Endothelial cell of umbilical vein (primary cell): ENCODE data around the gene ABCA1. TPM values are rescaled to one million over a fixed set of nuclear protein-coding genes. Genes with fewer than 3 reads are reported as not detected.

Experiments used
- BruUV-seq: library from RNA; stranded (reverse); fragments of 400-500 nt; replicated peaks from 2 replicates; lab custom pipeline; 2021; lab: Mats Ljungman, UMichigan
- CTCF ChIA-PET: fragments of 300-600, 350-600 bp; sonication (Branson Sonifier 250); formaldehyde crosslinking; loops from one replicate; lab custom pipeline; 2021; ENCODE audit warnings: antibody characterized with exemption, inconsistent platforms; lab: Charles Lee
- POLR2A ChIA-PET: fragments of 300-600, 350-600 bp; sonication (Branson Sonifier 250); formaldehyde crosslinking; loops from one replicate; lab custom pipeline; 2021; ENCODE audit warnings: antibody characterized with exemption, inconsistent platforms; lab: Charles Lee
- DNase-seq: peaks from one replicate; pipeline ENCODE4 v3.0.0-alpha.2; 2011; ENCODE audit warnings: low read depth, low spot score
- FAIRE-seq: peaks from 2 replicates; lab custom pipeline; 2011; peaks lifted over from hg19 to GRCh38; lab: Jason Lieb, UNC
- H2AFZ ChIP-seq: 2 replicates; pipeline ENCODE4 v1.6.0; 2012; ENCODE audit warnings: low read depth, low read length, control low read depth, inconsistent platforms
- H3K27ac ChIP-seq: 2 replicates; pipeline ENCODE4 v1.5.1; 2011; ENCODE audit warnings: low read depth, mild to moderate bottlenecking, control low read depth, low read length, moderate library complexity; ENCODE audit not compliant: insufficient read depth
- H3K27me3 ChIP-seq, 2 experiments: 2 replicates each; pipeline versions ENCODE4 v1.6.0 to v1.6.1; 2011; ENCODE audit warnings: low read length in 2 of 2, mixed read lengths in 1 of 2; ENCODE audit not compliant: control insufficient read depth in 2 of 2, insufficient read depth in 2 of 2
- H3K36me3 ChIP-seq, 2 experiments: 2 replicates in 1 of 2; 3 replicates in 1 of 2; pipeline ENCODE4 v1.5.1; 2011; ENCODE audit warnings: low read length in 2 of 2, mild to moderate bottlenecking in 1 of 2, moderate library complexity in 1 of 2; ENCODE audit not compliant: control insufficient read depth in 2 of 2, insufficient read depth in 2 of 2; ENCODE audit errors: extremely low read depth in 1 of 2
- H3K4me1 ChIP-seq: 3 replicates; pipeline ENCODE4 v1.5.1; 2011; ENCODE audit warnings: mild to moderate bottlenecking, low read length; ENCODE audit not compliant: control insufficient read depth, insufficient read depth; ENCODE audit errors: extremely low read depth
- H3K4me2 ChIP-seq: 2 replicates; pipeline ENCODE4 v1.6.1; 2011; ENCODE audit warnings: low read length, control low read depth, mixed read lengths; ENCODE audit not compliant: insufficient read depth
- H3K4me3 ChIP-seq, 3 experiments: fragments of 200-600 bp in 1 of 3; sonication (generic), shearing (Covaris generic) in 1 of 3; replicated peaks in 1 of 3; 2 replicates each; pipeline ENCODE4 v1.5.1; 2011 to 2016; ENCODE audit warnings: control low read depth in 3 of 3, low read length in 3 of 3, mild to moderate bottlenecking in 2 of 3, inconsistent platforms in 1 of 3, low read depth in 1 of 3, moderate library complexity in 1 of 3; ENCODE audit not compliant: insufficient read depth in 1 of 3
- H3K79me2 ChIP-seq: 2 replicates; pipeline ENCODE4 v1.6.0; 2012; ENCODE audit warnings: low read length, inconsistent platforms; ENCODE audit not compliant: control insufficient read depth, insufficient read depth
- H3K9ac ChIP-seq: replicated peaks from 2 replicates; pipeline ENCODE3; 2011; ENCODE audit warnings: low read length, control low read depth; ENCODE audit not compliant: insufficient read depth; ENCODE audit errors: extremely low read depth
- H3K9me1 ChIP-seq: replicated peaks from 3 replicates; pipeline ENCODE4 v1.6.0; 2011; ENCODE audit warnings: mild to moderate bottlenecking, low read length; ENCODE audit not compliant: control insufficient read depth, insufficient read depth; ENCODE audit errors: extremely low read depth
- H3K9me3 ChIP-seq: replicated peaks from 2 replicates; pipeline ENCODE4 v1.5.1; 2012; ENCODE audit warnings: low read length, inconsistent platforms; ENCODE audit not compliant: control insufficient read depth, insufficient read depth
- H4K20me1 ChIP-seq: replicated peaks from 2 replicates; pipeline ENCODE3; 2011; ENCODE audit warnings: mild to moderate bottlenecking, low read length; ENCODE audit not compliant: control insufficient read depth, insufficient read depth; ENCODE audit errors: extremely low read depth
- EZH2 ChIP-seq: IDR thresholded peaks from 2 replicates; pipeline ENCODE4 v1.6.1; 2012; ENCODE audit warnings: borderline replicate concordance, low read depth, mild to moderate bottlenecking, moderate library complexity, low read length, inconsistent platforms; ENCODE audit not compliant: severe bottlenecking
- FOS ChIP-seq: IDR thresholded peaks from 2 replicates; pipeline ENCODE4 v1.6.1; 2011; ENCODE audit warnings: mild to moderate bottlenecking, low read length, moderate library complexity, borderline replicate concordance; ENCODE audit not compliant: insufficient read depth
- GATA2 ChIP-seq: IDR thresholded peaks from 2 replicates; pipeline ENCODE4 v1.7.0; 2011; ENCODE audit warnings: low read depth, mild to moderate bottlenecking, moderate library complexity, mixed read lengths, low read length; ENCODE audit not compliant: insufficient read length, insufficient read depth
- JUN ChIP-seq: IDR thresholded peaks from 2 replicates; pipeline ENCODE4 v1.6.1; 2011; ENCODE audit warnings: borderline replicate concordance, low read depth; ENCODE audit not compliant: insufficient read length, insufficient read depth
- MAX ChIP-seq: IDR thresholded peaks from 2 replicates; pipeline ENCODE4 v1.6.1; 2011; ENCODE audit not compliant: insufficient read depth, insufficient read length
- MYC ChIP-seq: IDR thresholded peaks from one replicate; pipeline ENCODE4 v1.6.1; 2011; ENCODE audit warnings: mild to moderate bottlenecking, low read depth, low read length
- POLR2A ChIP-seq: IDR thresholded peaks from 2 replicates; pipeline ENCODE4 v1.6.1; 2012; ENCODE audit warnings: low read depth, mild to moderate bottlenecking, control low read depth, low read length
- POLR2AphosphoS5 ChIP-seq: IDR thresholded peaks from 2 replicates; pipeline ENCODE4 v1.6.1; 2012; ENCODE audit warnings: low read depth, mild to moderate bottlenecking, control low read depth, low read length, moderate library complexity; ENCODE audit not compliant: insufficient read depth
- dilution Hi-C: fragments of 300-500 bp; cut with MboI; formaldehyde crosslinking; loops from one replicate; pipeline ENCODE4 v1.15.0; 2019; ENCODE audit warnings: low sequenced_read_pairs; ENCODE audit not compliant: extremely low pct_ligation_motif_present
- intact Hi-C: fragments of 100-400 bp; cut with micrococcal nuclease; formaldehyde crosslinking; loops from one replicate; pipeline ENCODE4 v1.10.0; 2022
- polyA plus RNA-seq, 4 experiments: library from polyadenylated mRNA; depleted of rRNA in 3 of 4; stranded (reverse) in 3 of 4; unstranded in 1 of 4; fragments of >200 nt; gene quantifications; 2 replicates each; pipeline versions ENCODE4 v1.2.1 to v1.2.3, GENCODE V29; 2011 to 2012; ENCODE audit warnings: missing spikeins in 1 of 4
- total RNA-seq: library from RNA; stranded (reverse); gene quantifications from 2 replicates; pipeline ENCODE4 v1.2.3, GENCODE V29; 2021
- TF ChIP-seq, protein P1 (sequence below), 2 donors: IDR thresholded peaks; 1 replicate in 1 of 2; 2 replicates in 1 of 2; pipeline ENCODE4 v1.5.1; 2011; ENCODE audit warnings: low read length in 2 of 2, mild to moderate bottlenecking in 2 of 2, moderate library complexity in 2 of 2, control low read depth in 1 of 2, inconsistent platforms in 1 of 2, low read depth in 1 of 2; ENCODE audit not compliant: insufficient read depth in 1 of 2; ENCODE audit errors: extremely low read depth in 1 of 2

The ABCA1 gene
- total and polyA plus RNA-seq, 2 donors (not counting 3 experiments of a cell fraction or from before 2014, with no cell fraction given) = 2.4 to 9.8 TPM

GRCh38 chr9:104911032-104911607 is 16.8 kb downstream of the ABCA1 start:
- ChIA-PET CTCF (interaction anchor here (1.2 to 1.7 kb wide), 2 partner anchors 8 to 48 kb away, joined by 4 to 15 read pairs; no protein-coding TSS in a partner anchor), POLR2A (interaction anchor here (0.8 kb wide), 1 partner anchor 42 kb away, joined by 3 read pairs; no protein-coding TSS in a partner anchor)
- no peak overlapping the region for H3K9ac ChIP-seq

More at GRCh38 chr9:104911032-104911607, 16.8 kb downstream of the ABCA1 start:
- H3K79me2 ChIP-seq = no peaks in the 10 kb centered on the region
- no peaks in the 10 kb centered on the region for H3K9me3 ChIP-seq
- TF ChIP-seq POLR2A (no peak), JUN (no peak), POLR2AphosphoS5 (no peak), EZH2 (no peak), MAX (no peak), FOS (no peak), MYC (no peak), GATA2 (no peak)
- TF ChIP-seq, protein P1, sequence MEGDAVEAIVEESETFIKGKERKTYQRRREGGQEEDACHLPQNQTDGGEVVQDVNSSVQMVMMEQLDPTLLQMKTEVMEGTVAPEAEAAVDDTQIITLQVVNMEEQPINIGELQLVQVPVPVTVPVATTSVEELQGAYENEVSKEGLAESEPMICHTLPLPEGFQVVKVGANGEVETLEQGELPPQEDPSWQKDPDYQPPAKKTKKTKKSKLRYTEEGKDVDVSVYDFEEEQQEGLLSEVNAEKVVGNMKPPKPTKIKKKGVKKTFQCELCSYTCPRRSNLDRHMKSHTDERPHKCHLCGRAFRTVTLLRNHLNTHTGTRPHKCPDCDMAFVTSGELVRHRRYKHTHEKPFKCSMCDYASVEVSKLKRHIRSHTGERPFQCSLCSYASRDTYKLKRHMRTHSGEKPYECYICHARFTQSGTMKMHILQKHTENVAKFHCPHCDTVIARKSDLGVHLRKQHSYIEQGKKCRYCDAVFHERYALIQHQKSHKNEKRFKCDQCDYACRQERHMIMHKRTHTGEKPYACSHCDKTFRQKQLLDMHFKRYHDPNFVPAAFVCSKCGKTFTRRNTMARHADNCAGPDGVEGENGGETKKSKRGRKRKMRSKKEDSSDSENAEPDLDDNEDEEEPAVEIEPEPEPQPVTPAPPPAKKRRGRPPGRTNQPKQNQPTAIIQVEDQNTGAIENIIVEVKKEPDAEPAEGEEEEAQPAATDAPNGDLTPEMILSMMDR (IDR thresholded peaks at IDR 0.05; ENCODE audit: extremely low read depth in 1 of 2, insufficient read depth in 1 of 2, low read depth in 1 of 2, low read length in 2 of 2) = no peak
- H3K36me3 ChIP-seq = no peaks in the 10 kb centered on the region
- dilution Hi-C loops = no loop called here
- H3K4me2 ChIP-seq = no peak overlapping the region
- intact Hi-C loops = no loop called here
- H3K27ac ChIP-seq = no peak overlapping the region
- H2AFZ ChIP-seq = no peak overlapping the region
- no peaks in the 10 kb centered on the region for H4K20me1 ChIP-seq
- H3K27me3 ChIP-seq = peaks cover 7 to 18% of the 10 kb centered on the region in 2 experiments
- DNase-seq = no peak
- BruUV-seq = no TSS peak
- H3K4me3 ChIP-seq = no peak overlapping the region
- no peak for FAIRE-seq
- H3K9me1 ChIP-seq = no peaks in the 10 kb centered on the region
- H3K4me1 ChIP-seq = no peaks in the 10 kb centered on the region
